ENCODE data around the gene BIRC6.
A peak's percentile ranks its signal among the peaks of the same experiment; 100 is the strongest.

Gene BIRC6

DNA sequence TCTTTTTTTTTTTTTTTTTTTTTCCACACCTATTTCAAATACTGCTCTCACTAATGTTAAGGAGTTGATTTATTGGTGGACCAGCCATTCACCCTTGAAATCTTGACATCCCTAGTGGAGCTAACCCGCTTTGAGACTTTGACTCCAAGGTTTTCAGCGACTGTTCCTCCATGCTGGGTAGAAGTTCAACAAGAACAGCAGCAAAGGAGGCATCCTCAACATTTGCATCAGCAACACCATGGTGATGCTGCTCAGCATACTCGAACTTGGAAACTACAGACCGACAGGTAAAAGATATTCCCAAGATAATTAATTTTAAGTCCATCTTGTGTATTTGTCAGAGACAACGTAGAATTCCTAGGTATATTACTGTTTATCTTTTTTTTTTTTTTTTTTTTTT lies 74.0 kb downstream of the BIRC6 start:
- H3K27ac Mint-ChIP-seq, result no peak overlapping the region
- H3K36me3 Mint-ChIP-seq (ENCODE audit: low read depth), result peaks cover 38% of the 10 kb centered on the region
- no peak overlapping the region for H3K4me3 Mint-ChIP-seq
- TF ChIP-seq, protein P1, sequence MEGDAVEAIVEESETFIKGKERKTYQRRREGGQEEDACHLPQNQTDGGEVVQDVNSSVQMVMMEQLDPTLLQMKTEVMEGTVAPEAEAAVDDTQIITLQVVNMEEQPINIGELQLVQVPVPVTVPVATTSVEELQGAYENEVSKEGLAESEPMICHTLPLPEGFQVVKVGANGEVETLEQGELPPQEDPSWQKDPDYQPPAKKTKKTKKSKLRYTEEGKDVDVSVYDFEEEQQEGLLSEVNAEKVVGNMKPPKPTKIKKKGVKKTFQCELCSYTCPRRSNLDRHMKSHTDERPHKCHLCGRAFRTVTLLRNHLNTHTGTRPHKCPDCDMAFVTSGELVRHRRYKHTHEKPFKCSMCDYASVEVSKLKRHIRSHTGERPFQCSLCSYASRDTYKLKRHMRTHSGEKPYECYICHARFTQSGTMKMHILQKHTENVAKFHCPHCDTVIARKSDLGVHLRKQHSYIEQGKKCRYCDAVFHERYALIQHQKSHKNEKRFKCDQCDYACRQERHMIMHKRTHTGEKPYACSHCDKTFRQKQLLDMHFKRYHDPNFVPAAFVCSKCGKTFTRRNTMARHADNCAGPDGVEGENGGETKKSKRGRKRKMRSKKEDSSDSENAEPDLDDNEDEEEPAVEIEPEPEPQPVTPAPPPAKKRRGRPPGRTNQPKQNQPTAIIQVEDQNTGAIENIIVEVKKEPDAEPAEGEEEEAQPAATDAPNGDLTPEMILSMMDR (IDR thresholded peaks at IDR 0.05; ENCODE audit: unreplicated experiment in 3 of 3), result no peak
- peaks cover 23% of the 10 kb centered on the region for H3K4me1 Mint-ChIP-seq
- H3K9me3 Mint-ChIP-seq, result no peaks in the 10 kb centered on the region
- H3K27me3 Mint-ChIP-seq (ENCODE audit: low read depth), result no peaks in the 10 kb centered on the region

GRCh38 chr2:32436150-32436549 lies 79.3 kb downstream of the BIRC6 start:
- Mint-ChIP-seq H3K36me3 (ENCODE audit: low read depth) (peaks cover 60% of the 10 kb centered on the region), H3K4me1 (peaks cover 5% of the 10 kb centered on the region), H3K9me3 (no peaks in the 10 kb centered on the region), H3K27me3 (ENCODE audit: low read depth) (no peaks in the 10 kb centered on the region), H3K4me3 (no peak overlapping the region), H3K27ac (no peak overlapping the region)
- TF ChIP-seq, protein P1 (IDR thresholded peaks at IDR 0.05; ENCODE audit: unreplicated experiment in 3 of 3), result no peak

DNA sequence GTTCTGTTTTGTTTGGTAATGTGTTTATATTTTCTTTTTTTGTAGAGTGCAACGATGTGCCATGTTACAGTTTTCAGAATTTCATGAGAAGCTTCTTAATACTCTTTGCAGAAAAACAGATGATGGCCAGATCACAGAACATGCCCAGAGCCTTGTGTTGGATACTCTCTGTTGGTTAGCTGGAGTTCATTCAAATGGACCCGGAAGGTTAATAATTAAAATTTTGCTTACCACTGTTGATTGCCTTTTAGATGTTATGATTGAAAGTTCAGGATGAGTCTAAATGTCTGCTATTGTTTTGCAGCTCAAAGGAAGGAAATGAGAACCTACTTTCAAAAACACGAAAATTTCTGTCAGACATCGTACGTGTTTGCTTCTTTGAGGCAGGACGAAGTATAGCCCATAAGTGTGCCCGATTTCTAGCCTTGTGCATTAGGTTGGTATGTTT lies 85.2 kb downstream of the BIRC6 start:
- Mint-ChIP-seq H3K4me1 (no peaks in the 10 kb centered on the region), H3K36me3 (ENCODE audit: low read depth) (peaks cover 80% of the 10 kb centered on the region), H3K9me3 (peaks cover 3% of the 10 kb centered on the region), H3K27me3 (ENCODE audit: low read depth) (no peaks in the 10 kb centered on the region), H3K4me3 (no peak overlapping the region), H3K27ac (no peak overlapping the region)
- TF ChIP-seq, protein P1 (IDR thresholded peaks at IDR 0.05; ENCODE audit: unreplicated experiment in 3 of 3), result no peak

DNA sequence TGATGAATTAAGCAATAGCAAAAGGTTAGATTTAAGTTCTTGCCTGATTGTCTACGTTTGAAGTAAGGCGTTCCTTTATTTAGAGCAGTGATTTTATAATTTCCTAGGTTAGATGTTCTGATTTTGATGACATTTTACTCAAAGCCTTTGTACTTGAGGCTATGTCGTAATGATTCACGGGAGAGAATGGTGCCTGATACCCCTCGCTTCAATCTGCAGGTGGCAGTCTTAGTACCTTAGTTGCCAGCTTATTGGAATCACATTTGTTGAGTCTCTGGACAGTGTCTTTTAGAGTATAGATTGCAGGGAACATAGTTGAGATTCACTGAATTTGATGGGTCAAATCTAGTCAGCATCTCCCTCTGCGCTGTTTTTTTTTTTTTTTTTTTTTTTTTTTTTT lies 89.5 kb downstream of the BIRC6 start:
- Mint-ChIP-seq H3K27ac (no peak overlapping the region), H3K4me1 (no peaks in the 10 kb centered on the region), H3K36me3 (ENCODE audit: low read depth) (peaks cover 78% of the 10 kb centered on the region), H3K9me3 (peaks cover 3% of the 10 kb centered on the region), H3K4me3 (no peak overlapping the region), H3K27me3 (ENCODE audit: low read depth) (no peaks in the 10 kb centered on the region)
- TF ChIP-seq, protein P1 (IDR thresholded peaks at IDR 0.05; ENCODE audit: unreplicated experiment in 3 of 3), result no peak

DNA sequence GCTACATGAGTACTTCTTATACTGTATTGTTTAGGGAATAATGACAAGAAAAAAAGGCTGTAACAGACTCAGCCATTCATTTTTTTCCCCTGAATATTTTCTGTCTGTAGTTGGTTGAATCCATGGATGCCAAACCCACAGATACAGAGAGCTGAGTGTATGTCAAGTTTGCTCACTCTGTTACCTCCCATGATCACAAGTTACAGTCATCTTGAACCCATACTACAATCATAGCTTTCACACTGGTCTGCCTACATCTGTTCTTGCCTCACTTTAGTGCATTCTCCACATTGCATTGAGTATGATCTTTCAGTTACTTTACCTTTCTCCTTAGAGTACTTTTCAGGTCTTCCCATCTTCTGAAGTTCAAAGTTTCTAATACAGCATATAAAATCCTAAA lies 94.0 kb downstream of the BIRC6 start:
- TF ChIP-seq, protein P1 (IDR thresholded peaks at IDR 0.05; ENCODE audit: unreplicated experiment in 3 of 3), result no peak
- peaks cover 49% of the 10 kb centered on the region for H3K36me3 Mint-ChIP-seq (ENCODE audit: low read depth)
- no peak overlapping the region for H3K4me3 Mint-ChIP-seq
- H3K27ac Mint-ChIP-seq, result no peak overlapping the region
- no peaks in the 10 kb centered on the region for H3K4me1 Mint-ChIP-seq
- no peaks in the 10 kb centered on the region for H3K27me3 Mint-ChIP-seq (ENCODE audit: low read depth)
- H3K9me3 Mint-ChIP-seq, result peaks cover 3% of the 10 kb centered on the region

GRCh38 chr2:32452338-32453064 lies 95.7 kb downstream of the BIRC6 start:
- Mint-ChIP-seq H3K27me3 (ENCODE audit: low read depth) (no peaks in the 10 kb centered on the region), H3K27ac (peak overlapping the region in 1 of 3 experiments; percentile 69), H3K9me3 (no peaks in the 10 kb centered on the region), H3K4me3 (no peak overlapping the region), H3K4me1 (no peaks in the 10 kb centered on the region), H3K36me3 (ENCODE audit: low read depth) (peaks cover 58% of the 10 kb centered on the region)
- TF ChIP-seq, protein P1 (IDR thresholded peaks at IDR 0.05; ENCODE audit: unreplicated experiment in 3 of 3), result no peak
